22Rv1 (cell line): Measurements from ENCODE around the gene BICC1.

ENCODE experiments used
- CTCF ChIP-seq: fragments of 450-650 bp; IDR thresholded peaks from 2 replicates; pipeline ENCODE4 v1.5.1; 2017; ENCODE audit warnings: mild to moderate bottlenecking
- ZFX ChIP-seq: fragments of 450-650 bp; IDR thresholded peaks from 2 replicates; pipeline ENCODE4 v1.6.1; 2017; ENCODE audit warnings: antibody characterized with exemption, borderline replicate concordance

GRCh38 chr10:58578366-58578765 is 65.7 kb downstream of the BICC1 start:
- TF ChIP-seq CTCF: no peak
- TF ChIP-seq ZFX: no peak
